Adrenal gland (tissue), 5 donors: ENCODE results near the gene WDR70.
"Not testable (repeated sequence)": the region's sequence is repeated elsewhere in the genome, so short reads cannot be mapped to it uniquely, and the experiment has no call there.

Source experiments
- CTCF ChIP-seq, 6 experiments: fragments of 450-650 bp in 4 of 6; fragments of 200-600 bp in 2 of 6; sonication (generic) in 1 of 6; IDR thresholded peaks; 1 replicate in 5 of 6; 2 replicates in 1 of 6; pipeline versions ENCODE4 v1.5.1 to v1.8.0; 2016 to 2021; ENCODE audit warnings: antibody characterized with exemption in 6 of 6, mild to moderate bottlenecking in 2 of 6, moderate library complexity in 1 of 6
- POLR2A ChIP-seq, 2 donors: fragments of 450-650 bp; IDR thresholded peaks; one replicate each; pipeline ENCODE4 v1.6.1; 2017; ENCODE audit warnings: antibody characterized with exemption in 2 of 2, mild to moderate bottlenecking in 2 of 2, moderate library complexity in 1 of 2
- donor health status: DM: no; HTN: no; CAD: no.

- TF ChIP-seq CTCF, POLR2A (IDR thresholded peaks at IDR 0.05): not testable (repeated sequence)
These were observed 36.4 kb upstream of the WDR70 start for GRCh38 chr5:37342741-37343140.
